Measurements from ENCODE around the gene GRPEL2. TPM values are rescaled to one million over a fixed set of nuclear protein-coding genes. Genes with fewer than 3 reads are reported as not detected.

The GRPEL2 gene
- total RNA-seq, 1 donor from 2014 or later, result 43.7 TPM

GRCh38 chr5:149353911-149354310 is 8.6 kb downstream of the GRPEL2 start:
- Histone ChIP-seq H3K27me3 (ENCODE audit: control insufficient read depth, insufficient read depth, low read length) (no peaks in the 10 kb centered on the region), H3K4me3 (ENCODE audit: low read depth, low read length) (no peak overlapping the region), H3K36me3 (ENCODE audit: control insufficient read depth, insufficient read depth, low read length) (peaks cover 16% of the 10 kb centered on the region)
- TF ChIP-seq CTCF (IDR thresholded peaks at IDR 0.05; ENCODE audit: insufficient read depth, low read length, severe bottlenecking), result no peak
- DNase-seq (ENCODE audit: low read depth) (no peak), FAIRE-seq (no peak)

GRCh38 chr5:149355688-149356087 is 10.4 kb downstream of the GRPEL2 start:
- no peak for TF ChIP-seq CTCF (IDR thresholded peaks at IDR 0.05; ENCODE audit: insufficient read depth, low read length, severe bottlenecking)
- H3K36me3 ChIP-seq (ENCODE audit: control insufficient read depth, insufficient read depth, low read length), result peaks cover 7% of the 10 kb centered on the region
- H3K27me3 ChIP-seq (ENCODE audit: control insufficient read depth, insufficient read depth, low read length), result no peaks in the 10 kb centered on the region
- peak; percentile 66 for DNase-seq (ENCODE audit: low read depth)
- FAIRE-seq, result no peak
- H3K4me3 ChIP-seq (ENCODE audit: low read depth, low read length), result no peak overlapping the region

- TF ChIP-seq CTCF (IDR thresholded peaks at IDR 0.05; ENCODE audit: insufficient read depth, low read length, severe bottlenecking), result no peak
- DNase-seq (ENCODE audit: low read depth) (no peak), FAIRE-seq (no peak)
- Histone ChIP-seq H3K36me3 (ENCODE audit: control insufficient read depth, insufficient read depth, low read length) (peaks cover 3% of the 10 kb centered on the region), H3K4me3 (ENCODE audit: low read depth, low read length) (no peak overlapping the region), H3K27me3 (ENCODE audit: control insufficient read depth, insufficient read depth, low read length) (no peaks in the 10 kb centered on the region)
These were observed 11.1 kb downstream of the GRPEL2 start for GRCh38 chr5:149356391-149356790.

- DNase-seq (ENCODE audit: low read depth) (peak; percentile 88), FAIRE-seq (no peak)
- Histone ChIP-seq H3K27me3 (ENCODE audit: control insufficient read depth, insufficient read depth, low read length) (no peaks in the 10 kb centered on the region), H3K36me3 (ENCODE audit: control insufficient read depth, insufficient read depth, low read length) (peaks cover 1% of the 10 kb centered on the region), H3K4me3 (ENCODE audit: low read depth, low read length) (peak within 1 kb of the TSS; percentile 67)
- no peak for TF ChIP-seq CTCF (IDR thresholded peaks at IDR 0.05; ENCODE audit: insufficient read depth, low read length, severe bottlenecking)
These were observed 12.3 kb downstream of the GRPEL2 start, which contains the start of gene PCYOX1L for GRCh38 chr5:149357370-149358293. Gene PCYOX1L, plus strand, starts transcription at chr5:149358046. Its CDS starts 23 bp downstream, at chr5:149358069.

- Histone ChIP-seq H3K27me3 (ENCODE audit: control insufficient read depth, insufficient read depth, low read length) (no peaks in the 10 kb centered on the region), H3K36me3 (ENCODE audit: control insufficient read depth, insufficient read depth, low read length) (no peaks in the 10 kb centered on the region), H3K4me3 (ENCODE audit: low read depth, low read length) (peak overlapping the region; percentile 67)
- TF ChIP-seq CTCF (IDR thresholded peaks at IDR 0.05; ENCODE audit: insufficient read depth, low read length, severe bottlenecking), result no peak
- no peak for FAIRE-seq
- DNase-seq (ENCODE audit: low read depth), result no peak
These were observed 13.0 kb downstream of the GRPEL2 start for GRCh38 chr5:149358294-149358651.

All from bronchial epithelial cell (primary cell).